Jurkat, Clone E6-1 (cell line): ENCODE measurements around the gene UMAD1.

Experiments used
- DNase-seq: peaks from one replicate; pipeline ENCODE4 v3.0.0-alpha.2; 2011; ENCODE audit warnings: low read depth, low spot score
- H3K4me3 ChIP-seq: 2 replicates; pipeline ENCODE4 v1.5.1; 2011; ENCODE audit warnings: mild to moderate bottlenecking, low read length, control low read depth, moderate library complexity

The UMAD1 gene

GRCh38 chr7:7850150-7850549, 209.6 kb downstream of the UMAD1 start:
- no peak for DNase-seq
- H3K4me3 ChIP-seq: no peak overlapping the region

DNA sequence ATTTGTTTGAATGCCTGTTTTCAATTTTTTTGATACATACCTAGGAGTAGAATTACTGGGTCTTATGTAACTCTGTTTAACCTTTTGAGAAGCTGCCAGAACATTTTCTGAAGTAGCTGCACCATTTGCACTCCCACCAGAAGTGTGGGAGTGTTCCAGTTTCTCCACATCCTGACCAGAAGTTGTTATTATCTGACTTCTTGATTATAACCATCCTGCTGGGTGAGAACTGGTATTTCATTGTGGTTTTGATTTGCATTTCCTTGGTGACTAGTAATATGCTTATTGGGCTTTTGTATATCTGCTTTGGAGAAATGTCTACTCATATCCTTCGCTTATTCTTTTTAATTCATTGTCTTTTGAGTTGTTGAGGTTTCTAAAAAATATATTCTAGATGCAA, 210.8 kb downstream of the UMAD1 start:
- H3K4me3 ChIP-seq: no peak overlapping the region
- DNase-seq: peak; percentile 14

DNA sequence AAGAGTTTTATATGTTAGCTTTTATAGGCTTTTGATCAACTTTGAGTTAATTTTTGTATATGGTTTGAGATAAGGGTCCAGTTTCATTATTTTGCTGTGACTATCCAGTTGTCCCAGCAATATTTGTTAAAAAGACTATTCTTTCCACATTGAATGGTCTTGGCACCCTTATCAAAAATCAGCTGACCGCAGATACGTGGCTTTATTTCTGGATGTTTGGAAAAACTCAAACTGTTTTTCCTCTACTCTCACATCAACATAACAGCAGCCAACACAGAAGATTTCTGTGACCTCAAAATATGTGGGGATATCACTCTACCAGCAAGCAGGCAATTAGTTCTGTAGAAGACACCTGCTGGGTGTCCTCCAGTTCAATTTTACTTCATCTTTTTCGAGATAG, 211.4 kb downstream of the UMAD1 start:
- H3K4me3 ChIP-seq: no peak overlapping the region
- no peak for DNase-seq

DNA sequence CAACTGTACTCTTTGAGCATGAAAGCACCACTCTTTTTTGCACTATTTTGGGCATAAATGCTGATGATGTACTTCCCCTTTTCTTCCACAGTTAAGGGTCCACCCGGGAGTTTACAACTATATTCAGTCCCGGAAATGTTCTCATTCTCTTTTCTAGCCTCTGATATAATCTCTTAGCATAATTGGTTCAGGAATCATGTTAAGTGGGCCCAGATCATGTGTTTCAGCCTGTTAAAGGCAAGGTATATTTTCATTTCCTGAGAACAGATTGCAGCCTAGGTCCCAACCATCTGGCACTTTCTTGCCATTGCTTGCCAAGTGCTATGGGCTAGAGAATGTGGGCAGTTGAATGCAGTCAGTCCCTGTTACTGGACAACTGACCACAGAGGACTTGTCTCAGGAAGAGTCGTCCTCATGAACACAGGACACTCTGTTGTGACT, 216.6 kb downstream of the UMAD1 start:
- no peak for DNase-seq
- no peak overlapping the region for H3K4me3 ChIP-seq

GRCh38 chr7:7858559-7858958, 218.0 kb downstream of the UMAD1 start:
- no peak overlapping the region for H3K4me3 ChIP-seq
- DNase-seq: no peak

DNA sequence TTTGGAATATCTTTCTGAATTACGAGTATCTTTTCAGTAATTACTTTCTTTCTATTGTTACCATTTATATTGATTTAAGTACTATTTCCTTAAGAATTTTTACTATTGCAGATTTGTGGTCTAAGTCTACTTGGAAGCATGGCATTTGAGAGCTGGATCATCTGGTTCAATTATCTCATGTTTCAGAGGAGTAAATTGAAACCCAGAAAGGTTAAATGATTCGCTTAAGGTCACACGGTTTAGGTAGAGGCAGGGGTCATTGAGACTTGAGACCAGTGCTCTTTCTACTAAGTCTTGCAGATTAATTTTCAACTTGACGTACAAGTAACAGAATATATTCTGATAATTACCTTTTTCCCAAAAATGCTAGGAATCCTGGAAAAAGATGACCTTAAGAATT, 218.9 kb downstream of the UMAD1 start:
- H3K4me3 ChIP-seq: no peak overlapping the region
- DNase-seq: no peak

DNA sequence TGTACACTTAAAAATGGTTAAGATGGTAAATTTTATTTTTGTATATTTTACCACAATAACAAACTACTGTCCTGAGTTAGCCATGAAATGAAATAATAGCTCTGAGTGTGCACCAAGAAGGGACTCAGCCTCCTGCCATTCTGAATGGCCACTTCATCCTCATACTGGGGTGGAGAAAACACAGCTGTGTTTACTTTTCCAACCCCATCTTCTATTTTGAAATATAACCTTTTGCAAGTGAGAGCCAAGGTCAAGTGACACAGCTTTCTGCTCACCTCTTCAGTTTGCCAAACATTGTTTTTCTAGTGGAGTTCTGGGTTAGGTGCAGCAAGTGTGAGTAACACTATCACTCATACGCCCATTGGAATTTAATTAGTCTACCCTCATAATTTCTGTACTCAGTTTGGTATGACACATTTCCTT, 220.7 kb downstream of the UMAD1 start:
- DNase-seq: no peak
- no peak overlapping the region for H3K4me3 ChIP-seq

DNA sequence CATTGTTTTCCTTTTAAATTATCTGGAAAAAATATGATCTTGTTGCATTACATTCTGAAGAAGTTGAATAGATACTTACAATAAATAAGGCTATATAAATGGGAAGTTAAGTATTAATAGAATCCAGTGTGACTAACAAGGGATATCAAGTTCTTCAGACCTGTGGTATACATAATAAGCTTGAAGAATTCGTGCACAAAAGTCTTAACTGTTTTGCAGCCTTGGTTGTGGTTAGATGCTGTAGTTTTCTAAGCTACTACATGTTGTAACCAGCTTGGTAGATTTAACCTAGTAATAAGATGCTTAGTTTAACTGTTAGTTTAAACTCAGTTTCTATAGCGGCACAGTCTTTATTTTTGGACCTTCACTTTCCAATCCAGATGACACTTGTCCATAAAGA, 221.8 kb downstream of the UMAD1 start:
- DNase-seq: no peak
- no peak overlapping the region for H3K4me3 ChIP-seq

DNA sequence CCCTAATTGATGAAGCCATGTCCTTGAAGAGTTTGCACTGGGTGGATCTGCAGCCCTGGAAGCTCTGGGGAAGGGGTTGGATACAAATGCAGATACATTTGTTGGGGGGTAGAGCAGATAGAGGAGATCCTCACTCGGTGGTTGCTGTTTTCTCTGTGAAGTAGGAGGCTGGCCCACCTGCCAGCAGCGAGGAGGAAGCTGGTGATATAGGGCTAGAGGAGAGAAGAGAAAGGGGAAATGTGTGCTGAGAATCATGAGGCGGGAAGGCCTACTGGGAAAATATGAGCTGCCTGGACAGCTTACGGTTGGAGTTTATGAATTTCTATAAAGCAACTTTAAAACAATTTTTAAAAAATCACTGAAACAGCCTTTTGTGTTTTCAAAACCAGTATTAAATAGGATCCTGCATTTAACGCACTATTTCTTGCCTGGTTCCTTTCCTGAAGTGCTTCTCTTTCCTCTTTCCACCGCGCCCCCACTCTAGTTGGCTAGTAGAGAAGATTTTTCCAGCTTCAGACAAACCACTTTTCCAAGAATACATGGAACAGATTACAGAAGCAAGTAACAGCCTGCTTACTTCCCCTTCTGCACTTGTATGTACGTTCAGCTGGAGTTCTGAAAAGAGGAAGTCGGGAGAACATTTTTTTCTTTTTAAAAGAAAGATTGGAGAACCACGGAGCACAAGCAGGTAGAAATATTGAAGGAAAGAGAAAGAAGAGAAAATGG, 227.5 kb downstream of the UMAD1 start:
- DNase-seq: no peak
- no peak overlapping the region for H3K4me3 ChIP-seq

- DNase-seq: no peak
- no peak overlapping the region for H3K4me3 ChIP-seq
Measured at GRCh38 chr7:7868572-7868899, 228.0 kb downstream of the UMAD1 start.

DNA sequence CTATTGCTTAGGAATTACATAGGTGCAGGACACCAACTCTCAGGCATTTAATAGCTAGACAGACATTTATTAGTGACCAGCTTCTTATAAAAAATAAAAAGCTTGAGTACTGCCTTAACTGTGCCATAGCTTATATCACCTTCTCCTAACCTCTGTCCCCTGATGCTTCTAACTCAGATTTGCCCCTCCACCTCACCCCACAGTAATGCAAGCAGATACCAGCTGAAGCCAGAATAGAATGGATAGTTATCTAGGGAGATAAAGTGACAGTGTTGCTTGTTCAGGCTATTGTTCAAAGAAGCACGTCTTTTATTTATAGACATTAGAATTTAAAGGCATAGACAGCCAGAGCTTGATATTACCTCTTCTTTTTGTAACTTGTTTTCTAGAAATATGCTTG, 228.5 kb downstream of the UMAD1 start:
- DNase-seq: no peak
- no peak overlapping the region for H3K4me3 ChIP-seq

DNA sequence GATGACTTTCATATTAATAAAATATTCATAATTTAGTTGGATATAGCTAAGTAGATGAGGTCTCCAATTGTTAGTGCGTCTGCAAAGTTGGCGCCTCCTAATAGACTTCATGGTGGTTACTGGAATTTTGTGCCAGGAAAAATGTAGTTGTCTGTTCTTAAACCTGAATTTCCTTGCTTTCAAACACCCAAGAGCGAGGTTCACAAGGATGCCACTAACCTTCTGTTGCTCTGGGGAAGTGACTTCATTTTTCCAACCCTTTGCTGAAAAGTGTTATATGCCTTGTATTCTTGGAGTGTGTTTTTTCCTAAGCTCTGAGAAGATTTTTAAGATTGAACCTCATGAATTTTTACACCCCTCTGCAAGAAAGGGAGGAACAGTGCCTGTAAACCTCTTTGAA, 229.1 kb downstream of the UMAD1 start:
- DNase-seq: no peak
- no peak overlapping the region for H3K4me3 ChIP-seq

DNA sequence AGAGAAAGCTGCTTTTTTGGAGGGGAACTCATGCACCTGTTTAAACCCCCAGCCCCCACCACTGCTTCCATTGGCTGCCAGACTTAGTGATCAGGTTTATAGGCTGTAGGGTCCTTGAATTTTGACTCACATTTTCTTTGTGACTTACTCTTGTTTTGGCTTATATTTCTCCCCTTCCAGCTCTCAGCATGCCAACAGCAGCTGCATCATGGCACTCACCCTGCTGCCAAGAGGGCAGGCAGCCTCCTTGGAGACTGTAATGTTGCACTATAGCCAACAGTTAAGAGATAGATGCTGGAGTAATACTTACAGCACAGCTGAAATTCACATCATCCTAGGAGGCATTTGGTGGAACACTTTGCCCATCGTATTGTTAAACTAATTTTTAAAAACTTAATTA, 230.0 kb downstream of the UMAD1 start:
- no peak overlapping the region for H3K4me3 ChIP-seq
- DNase-seq: no peak

GRCh38 chr7:7876419-7876818, 235.9 kb downstream of the UMAD1 start:
- DNase-seq: no peak
- no peak overlapping the region for H3K4me3 ChIP-seq

GRCh38 chr7:7881581-7881980, 241.0 kb downstream of the UMAD1 start:
- DNase-seq: no peak
- H3K4me3 ChIP-seq: no peak overlapping the region

GRCh38 chr7:7882888-7883287, 242.3 kb downstream of the UMAD1 start:
- DNase-seq: no peak
- H3K4me3 ChIP-seq: no peak overlapping the region

DNA sequence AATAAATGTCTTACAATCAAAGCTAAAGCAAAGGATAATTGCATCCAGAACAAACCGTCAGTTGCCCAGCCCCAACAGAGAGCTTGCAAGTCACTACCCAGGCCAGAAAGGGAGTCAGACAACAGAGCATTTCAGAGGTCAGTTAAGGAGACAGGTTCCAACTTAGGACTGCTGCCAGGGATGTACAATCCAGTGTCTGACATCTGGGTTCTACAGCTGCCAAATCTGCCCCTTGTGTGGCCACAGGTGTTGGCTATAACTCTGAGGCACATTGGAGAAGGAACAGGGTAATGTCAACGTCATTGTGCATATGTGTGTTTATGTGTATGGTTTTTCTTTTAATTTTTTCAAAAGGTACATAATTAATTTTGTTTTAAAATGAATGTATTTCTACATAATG, 242.8 kb downstream of the UMAD1 start:
- no peak for DNase-seq
- no peak overlapping the region for H3K4me3 ChIP-seq

DNA sequence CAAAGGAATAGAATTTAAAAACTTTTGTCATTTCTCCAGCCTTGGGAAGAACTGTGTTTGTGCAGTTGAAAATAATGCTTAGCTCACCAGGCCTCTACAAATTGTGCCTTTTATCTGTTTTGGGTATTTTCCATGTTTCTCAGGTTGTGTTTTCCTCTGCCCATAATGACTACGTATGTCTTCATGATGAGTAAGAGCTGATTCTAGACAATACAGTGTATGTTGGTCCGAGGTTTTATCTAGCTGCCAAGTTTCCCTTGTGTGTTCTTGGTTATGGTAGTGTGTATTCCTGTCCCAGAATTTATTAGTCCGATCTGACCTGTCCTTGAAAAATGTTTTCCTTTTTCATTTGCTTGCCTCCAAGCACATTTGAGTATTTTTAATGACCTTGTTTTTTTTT, 244.3 kb downstream of the UMAD1 start:
- no peak for DNase-seq
- H3K4me3 ChIP-seq: no peak overlapping the region

DNA sequence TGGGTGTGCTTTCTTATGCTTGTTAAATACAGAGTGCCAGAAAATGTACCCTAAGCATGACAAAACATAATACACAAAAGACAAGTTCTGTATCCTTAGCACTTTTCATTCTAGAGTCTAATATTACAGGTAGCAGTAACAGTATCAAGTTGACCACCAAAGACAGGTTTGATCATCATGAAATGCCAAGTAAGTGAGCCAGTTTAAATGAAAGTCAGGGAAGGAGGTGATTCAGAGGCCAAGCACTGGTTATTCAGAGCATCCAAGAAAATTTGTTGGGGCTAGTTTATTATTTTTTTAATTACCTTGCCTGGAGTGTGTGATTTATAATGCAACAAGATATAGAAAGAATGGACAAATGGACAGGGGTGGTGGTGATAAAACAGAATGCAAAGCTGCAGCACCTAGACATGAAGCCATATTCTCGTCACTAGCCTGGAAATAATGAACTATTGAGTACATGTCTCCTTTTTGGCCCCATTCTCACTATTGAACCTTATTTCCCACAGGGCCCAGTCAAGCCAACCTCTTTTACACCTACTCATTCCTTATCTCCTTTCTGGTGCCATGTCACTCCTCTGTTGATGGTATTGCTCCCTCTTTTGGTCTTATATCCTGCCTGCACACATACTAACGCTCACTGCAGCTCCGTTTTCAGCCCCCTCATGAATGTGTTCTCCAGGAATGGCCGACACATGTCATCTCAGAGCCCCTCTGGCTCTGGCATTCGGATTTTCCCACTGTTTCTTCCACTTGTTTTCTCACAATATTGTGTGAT, 249.4 kb downstream of the UMAD1 start:
- no peak for DNase-seq
- no peak overlapping the region for H3K4me3 ChIP-seq

DNA sequence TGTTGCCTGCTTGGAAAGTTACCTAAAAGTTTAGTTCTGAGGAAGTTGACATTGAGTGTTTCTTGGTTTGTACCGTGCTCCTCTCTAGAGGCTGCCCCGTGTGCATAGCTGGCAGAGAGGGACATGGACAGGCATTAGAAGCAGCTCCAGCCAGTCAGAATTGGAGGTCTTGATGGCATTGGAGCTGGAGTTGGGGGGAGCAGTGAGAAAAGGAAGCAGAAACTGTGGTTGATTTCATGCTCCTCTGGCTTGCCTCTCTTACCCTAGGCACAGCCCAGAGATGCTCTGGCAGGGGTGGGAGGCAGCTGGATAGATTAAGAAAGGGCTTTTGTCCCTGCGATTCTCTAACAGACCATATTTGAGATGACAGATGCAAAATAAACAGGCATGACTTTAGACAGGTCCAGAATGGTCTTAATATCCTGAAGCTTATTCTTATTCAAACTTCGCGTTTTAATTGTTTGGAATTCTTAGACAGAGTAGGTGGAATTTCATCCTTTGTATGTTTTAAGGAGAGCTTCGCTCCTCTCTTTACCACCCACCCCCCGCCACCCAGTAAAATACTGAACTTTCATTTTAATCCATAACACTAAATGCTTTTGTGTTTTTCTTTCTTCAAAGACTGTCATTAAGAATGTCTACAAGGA, 254.6 kb downstream of the UMAD1 start:
- no peak for DNase-seq
- H3K4me3 ChIP-seq: no peak overlapping the region
